Measurements from ENCODE around the gene HAVCR2.

GRCh38 chr5:157057459-157058370 lies 51.1 kb downstream of the HAVCR2 start:
- no peak for TF ChIP-seq ATF3 (IDR thresholded peaks at IDR 0.05)
- TF ChIP-seq RAD21 (IDR thresholded peaks at IDR 0.05): no peak
- no peak for TF ChIP-seq EGR1 (IDR thresholded peaks at IDR 0.05; ENCODE audit: low read depth in 2 of 2)
- TF ChIP-seq CTCF (IDR thresholded peaks at IDR 0.05; ENCODE audit: low read depth, low read length, missing input control): no peak
- TF ChIP-seq YY1 (IDR thresholded peaks at IDR 0.05): no peak
- TF ChIP-seq TAF1 (conservative IDR thresholded peaks at IDR 0.05): no peak
- TF ChIP-seq REST (IDR thresholded peaks at IDR 0.05): no peak
- no peak for TF ChIP-seq SP1 (IDR thresholded peaks at IDR 0.05)
- no peak for TF ChIP-seq GABPA (IDR thresholded peaks at IDR 0.05 in 1 of 2, conservative IDR thresholded peaks at IDR 0.05 in 1 of 2)
- no peak for TF ChIP-seq ZBTB33 (IDR thresholded peaks at IDR 0.05)
- TF ChIP-seq JUND (IDR thresholded peaks at IDR 0.05): no peak
- no peak for TF ChIP-seq FOXA1 (IDR thresholded peaks at IDR 0.05)
- TF ChIP-seq HNF4A (conservative IDR thresholded peaks at IDR 0.05): no peak
